ENCODE results near the gene MAPRE2. TPM values are rescaled to one million over a fixed set of nuclear protein-coding genes. Genes with fewer than 3 reads are reported as not detected.

Gene MAPRE2
- total RNA-seq, 2 donors from 2014 or later = 53.4 to 54.1 TPM

- DNase-seq = no peak
- no peaks in the 10 kb centered on the region for H3K27me3 Mint-ChIP-seq (ENCODE audit: low read depth)
- no peak overlapping the region for H3K27ac Mint-ChIP-seq
- H3K4me3 Mint-ChIP-seq = no peak overlapping the region
- no peaks in the 10 kb centered on the region for H3K9me3 Mint-ChIP-seq
- peaks cover 1 to 2% of the 10 kb centered on the region in 2 donors for H3K36me3 Mint-ChIP-seq (ENCODE audit: insufficient read depth in 2 of 2)
- H3K4me1 Mint-ChIP-seq (ENCODE audit: low read depth) = peaks cover 31% of the 10 kb centered on the region
- no peak for ATAC-seq (replicated peaks in 1 of 2)
Observed at GRCh38 chr18:35059280-35059927, 18.2 kb downstream of the MAPRE2 start.

GRCh38 chr18:35060122-35060815, 19.1 kb downstream of the MAPRE2 start:
- Mint-ChIP-seq H3K4me1 (ENCODE audit: low read depth) (peaks cover 27% of the 10 kb centered on the region), H3K4me3 (no peak overlapping the region), H3K9me3 (no peaks in the 10 kb centered on the region), H3K36me3 (ENCODE audit: insufficient read depth in 2 of 2) (peaks cover 0 to 1% of the 10 kb centered on the region in 2 donors), H3K27ac (no peak overlapping the region), H3K27me3 (ENCODE audit: low read depth) (no peaks in the 10 kb centered on the region)
- no peak for ATAC-seq (replicated peaks in 1 of 2)
- DNase-seq = no peak

DNA sequence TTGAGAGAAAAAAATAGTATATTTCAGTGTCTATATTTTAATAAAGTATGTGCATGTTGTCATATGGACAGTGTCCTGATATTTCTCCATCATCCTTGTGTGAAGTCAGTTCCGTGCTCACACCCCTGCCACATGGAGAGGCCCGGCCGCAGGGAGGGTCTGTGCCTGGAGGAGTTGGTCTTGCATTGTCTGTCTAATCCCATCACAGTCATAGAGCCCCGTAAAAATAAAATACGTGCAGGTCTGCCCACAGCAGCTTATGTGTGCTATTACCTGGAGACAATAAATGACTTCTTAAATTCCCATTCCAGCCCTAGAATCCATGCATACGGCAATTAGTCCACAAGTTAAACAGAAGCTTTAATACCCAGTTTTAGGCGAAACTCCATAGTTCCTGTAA, 20.1 kb downstream of the MAPRE2 start:
- Mint-ChIP-seq H3K27me3 (ENCODE audit: low read depth) (no peaks in the 10 kb centered on the region), H3K9me3 (no peaks in the 10 kb centered on the region), H3K4me1 (ENCODE audit: low read depth) (peaks cover 27% of the 10 kb centered on the region), H3K36me3 (ENCODE audit: insufficient read depth in 2 of 2) (peaks cover 0 to 1% of the 10 kb centered on the region in 2 donors), H3K27ac (no peak overlapping the region), H3K4me3 (no peak overlapping the region)
- DNase-seq = no peak
- no peak for ATAC-seq (replicated peaks in 1 of 2)

- H3K27ac Mint-ChIP-seq = no peak overlapping the region
- no peak for ATAC-seq (replicated peaks in 1 of 2)
- H3K9me3 Mint-ChIP-seq = no peaks in the 10 kb centered on the region
- no peaks in the 10 kb centered on the region for H3K27me3 Mint-ChIP-seq (ENCODE audit: low read depth)
- H3K4me3 Mint-ChIP-seq = no peak overlapping the region
- H3K4me1 Mint-ChIP-seq (ENCODE audit: low read depth) = peaks cover 27% of the 10 kb centered on the region
- no peak for DNase-seq
- peaks cover 0 to 1% of the 10 kb centered on the region in 2 donors for H3K36me3 Mint-ChIP-seq (ENCODE audit: insufficient read depth in 2 of 2)
Observed at GRCh38 chr18:35061804-35062203, 20.6 kb downstream of the MAPRE2 start.

- DNase-seq (no peak), ATAC-seq (replicated peaks in 1 of 2) (no peak)
- Mint-ChIP-seq H3K27ac (no peak overlapping the region), H3K36me3 (ENCODE audit: insufficient read depth in 2 of 2) (peaks cover 0 to 1% of the 10 kb centered on the region in 2 donors), H3K4me1 (ENCODE audit: low read depth) (peaks cover 27% of the 10 kb centered on the region), H3K4me3 (no peak overlapping the region), H3K27me3 (ENCODE audit: low read depth) (no peaks in the 10 kb centered on the region), H3K9me3 (no peaks in the 10 kb centered on the region)
Observed at GRCh38 chr18:35062408-35062807, 21.2 kb downstream of the MAPRE2 start.

- H3K4me1 Mint-ChIP-seq (ENCODE audit: low read depth) = peaks cover 20% of the 10 kb centered on the region
- H3K27ac Mint-ChIP-seq = no peak overlapping the region
Observed at GRCh38 chr18:35063875-35064690, 22.9 kb downstream of the MAPRE2 start.

GRCh38 chr18:35067454-35067853, 26.2 kb downstream of the MAPRE2 start:
- ATAC-seq (replicated peaks in 1 of 2) = no peak
- H3K4me3 Mint-ChIP-seq = no peak overlapping the region
- no peaks in the 10 kb centered on the region for H3K27me3 Mint-ChIP-seq (ENCODE audit: low read depth)
- DNase-seq = no peak
- H3K36me3 Mint-ChIP-seq (ENCODE audit: insufficient read depth in 2 of 2) = peaks cover 2 to 9% of the 10 kb centered on the region in 2 donors
- H3K27ac Mint-ChIP-seq = no peak overlapping the region
- peaks cover 15% of the 10 kb centered on the region for H3K4me1 Mint-ChIP-seq (ENCODE audit: low read depth)
- H3K9me3 Mint-ChIP-seq = no peaks in the 10 kb centered on the region

More at GRCh38 chr18:35063875-35064690, 22.9 kb downstream of the MAPRE2 start:
- DNase-seq = no peak
- Mint-ChIP-seq H3K27me3 (ENCODE audit: low read depth) (no peaks in the 10 kb centered on the region), H3K9me3 (no peaks in the 10 kb centered on the region), H3K36me3 (ENCODE audit: insufficient read depth in 2 of 2) (peaks cover 0 to 1% of the 10 kb centered on the region in 2 donors), H3K4me3 (no peak overlapping the region)
- no peak for ATAC-seq (replicated peaks in 1 of 2)

- peak overlapping the region; percentile 5 for H3K27ac Mint-ChIP-seq
- H3K4me3 Mint-ChIP-seq = no peak overlapping the region
- H3K4me1 Mint-ChIP-seq (ENCODE audit: low read depth) = peaks cover 28% of the 10 kb centered on the region
- H3K36me3 Mint-ChIP-seq (ENCODE audit: insufficient read depth in 2 of 2) = peaks cover 2 to 9% of the 10 kb centered on the region in 2 donors
- no peaks in the 10 kb centered on the region for H3K9me3 Mint-ChIP-seq
- no peak for DNase-seq
- peak in 1 of 2 donors; percentile 65 for ATAC-seq (replicated peaks in 1 of 2)
- H3K27me3 Mint-ChIP-seq (ENCODE audit: low read depth) = no peaks in the 10 kb centered on the region
Observed at GRCh38 chr18:35071819-35072247, 30.6 kb downstream of the MAPRE2 start.

DNA sequence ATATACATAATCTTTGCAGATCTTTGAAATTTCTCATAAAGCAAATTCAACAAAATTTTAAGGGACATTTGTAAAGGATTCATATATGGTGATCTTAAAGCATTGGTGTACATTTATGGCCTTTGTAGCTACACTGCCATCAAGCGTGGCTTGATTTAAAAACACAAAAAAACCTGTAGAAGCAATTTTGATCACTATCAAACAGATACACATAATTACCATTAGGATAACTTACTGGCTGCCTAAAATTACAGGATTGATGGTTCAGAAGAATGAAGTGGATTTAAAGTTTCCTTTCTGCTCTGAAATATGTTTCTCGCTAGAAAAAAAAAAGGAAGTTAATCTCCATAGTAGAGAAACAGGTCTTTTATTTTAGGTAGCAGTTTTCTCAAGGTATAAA, 31.4 kb downstream of the MAPRE2 start:
- Mint-ChIP-seq H3K36me3 (ENCODE audit: insufficient read depth in 2 of 2) (peaks cover 2 to 12% of the 10 kb centered on the region in 2 donors), H3K9me3 (no peaks in the 10 kb centered on the region), H3K4me3 (no peak overlapping the region), H3K27ac (no peak overlapping the region), H3K27me3 (ENCODE audit: low read depth) (no peaks in the 10 kb centered on the region), H3K4me1 (ENCODE audit: low read depth) (peaks cover 34% of the 10 kb centered on the region)
- DNase-seq (no peak), ATAC-seq (replicated peaks in 1 of 2) (no peak)

DNA sequence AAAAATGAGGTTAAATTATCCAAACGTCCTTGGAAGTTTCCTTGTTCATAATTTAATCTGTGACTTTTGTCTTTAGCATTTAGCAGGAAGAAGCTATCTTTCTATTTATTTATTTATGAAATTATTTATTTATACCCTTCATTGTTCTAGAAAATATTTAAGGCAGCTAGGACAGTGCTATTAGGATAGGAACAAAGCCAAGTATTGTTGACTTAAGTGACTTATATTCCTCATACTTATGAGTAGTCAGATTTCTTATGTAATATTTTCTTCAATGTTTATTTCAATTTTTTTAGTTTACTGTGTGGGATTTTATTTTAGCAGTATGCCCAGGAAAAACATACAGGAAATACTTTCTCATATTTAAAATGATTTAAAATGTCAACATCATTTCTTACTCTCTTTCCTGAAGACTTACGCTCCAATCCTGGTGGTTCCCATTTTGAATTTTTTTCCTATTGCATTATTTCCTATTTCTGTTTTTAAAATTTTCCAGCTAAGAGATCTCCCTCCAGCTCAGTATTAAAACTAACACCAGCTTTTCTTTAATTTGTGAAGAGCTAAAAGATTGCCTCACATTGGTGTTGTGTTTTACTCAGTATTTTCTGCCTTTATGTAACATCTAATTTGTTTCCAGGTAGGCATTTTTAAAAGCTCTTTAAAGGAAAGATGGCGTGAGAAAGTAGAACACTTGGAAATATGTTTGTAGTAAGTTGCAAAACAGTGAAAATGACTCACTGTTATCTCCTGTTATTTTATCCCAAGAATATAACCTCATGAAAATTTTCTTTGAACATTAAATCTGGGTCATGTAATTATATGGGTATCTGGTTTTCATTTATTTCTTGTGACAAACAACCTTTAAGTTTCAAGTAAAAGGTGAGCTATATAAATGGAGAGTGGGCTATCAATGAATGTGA, 32.2 kb downstream of the MAPRE2 start:
- no peak for ATAC-seq (replicated peaks in 1 of 2)
- Mint-ChIP-seq H3K27ac (peak overlapping the region; percentile 60), H3K36me3 (ENCODE audit: insufficient read depth in 2 of 2) (peaks cover 2 to 12% of the 10 kb centered on the region in 2 donors), H3K4me3 (no peak overlapping the region), H3K4me1 (ENCODE audit: low read depth) (peaks cover 37% of the 10 kb centered on the region), H3K27me3 (ENCODE audit: low read depth) (no peaks in the 10 kb centered on the region), H3K9me3 (no peaks in the 10 kb centered on the region)
- DNase-seq = no peak

DNA sequence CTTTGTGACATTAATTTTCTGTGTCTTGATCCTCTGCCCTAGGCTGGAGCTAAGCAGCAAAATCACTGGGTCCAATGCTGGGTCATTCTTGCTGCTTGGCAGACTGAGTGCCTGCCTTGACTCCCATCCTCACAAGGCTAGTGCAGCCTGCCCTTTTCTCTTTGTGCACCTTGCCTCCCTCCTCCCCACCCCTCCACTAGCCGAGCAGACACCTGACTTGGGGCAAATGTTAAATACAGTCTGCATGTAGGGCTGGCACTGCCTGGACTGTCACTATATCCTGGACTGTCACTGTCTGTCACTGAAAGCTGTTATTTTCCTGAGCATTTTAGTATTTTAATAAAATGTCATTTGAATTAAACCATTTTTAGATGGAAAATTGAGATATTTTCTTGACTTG, 33.4 kb downstream of the MAPRE2 start:
- Mint-ChIP-seq H3K27me3 (ENCODE audit: low read depth) (no peaks in the 10 kb centered on the region), H3K4me1 (ENCODE audit: low read depth) (peaks cover 41% of the 10 kb centered on the region), H3K9me3 (no peaks in the 10 kb centered on the region), H3K4me3 (no peak overlapping the region), H3K36me3 (ENCODE audit: insufficient read depth in 2 of 2) (peaks cover 2 to 13% of the 10 kb centered on the region in 2 donors), H3K27ac (no peak overlapping the region)
- ATAC-seq (replicated peaks in 1 of 2) (no peak), DNase-seq (no peak)

GRCh38 chr18:35075132-35075531, 33.9 kb downstream of the MAPRE2 start:
- no peak overlapping the region for H3K27ac Mint-ChIP-seq
- H3K36me3 Mint-ChIP-seq (ENCODE audit: insufficient read depth in 2 of 2) = peaks cover 2 to 14% of the 10 kb centered on the region in 2 donors
- no peaks in the 10 kb centered on the region for H3K27me3 Mint-ChIP-seq (ENCODE audit: low read depth)
- ATAC-seq (replicated peaks in 1 of 2) = no peak
- peaks cover 41% of the 10 kb centered on the region for H3K4me1 Mint-ChIP-seq (ENCODE audit: low read depth)
- DNase-seq = no peak
- no peaks in the 10 kb centered on the region for H3K9me3 Mint-ChIP-seq
- H3K4me3 Mint-ChIP-seq = no peak overlapping the region

Measured in activated T-cell treated with anti-CD3 and anti-CD28 coated beads, Interleukin-2, amount 50 U/mL, for 72 hours (primary cell).